Kidney epithelial cell (primary cell): ENCODE measurements around the gene LRRFIP1. TPM values are rescaled to one million over a fixed set of nuclear protein-coding genes. Genes with fewer than 3 reads are reported as not detected.
"Not testable (repeated sequence)": the region's sequence is repeated elsewhere in the genome, so short reads cannot be mapped to it uniquely, and the experiment has no call there.

Experiments used
- DNase-seq: peaks from one replicate; pipeline ENCODE4 v3.0.0-alpha.2; 2010; ENCODE audit warnings: low read depth
- H3K27me3 ChIP-seq: 2 replicates; pipeline ENCODE4 v1.6.0; 2011; ENCODE audit warnings: low read length; ENCODE audit not compliant: control insufficient read depth, insufficient read depth
- H3K36me3 ChIP-seq: 2 replicates; pipeline ENCODE4 v1.5.1; 2011; ENCODE audit warnings: low read length; ENCODE audit not compliant: control insufficient read depth, insufficient read depth
- H3K4me3 ChIP-seq: 2 replicates; pipeline ENCODE4 v1.5.1; 2011; ENCODE audit warnings: low read depth, mild to moderate bottlenecking, control low read depth, low read length
- CTCF ChIP-seq: IDR thresholded peaks from 2 replicates; pipeline ENCODE4 v1.5.1; 2011; ENCODE audit warnings: mild to moderate bottlenecking, moderate library complexity, low read length, control low read depth, inconsistent platforms; ENCODE audit not compliant: insufficient read depth, poor library complexity, severe bottlenecking
- total RNA-seq: library from RNA; depleted of rRNA; stranded (reverse); fragments of >200 nt; gene quantifications from 2 replicates; pipeline ENCODE4 v1.2.3, GENCODE V29; 2015

LRRFIP1 gene
- total RNA-seq, 1 donor from 2014 or later, result 97.5 TPM

GRCh38 chr2:237686659-237687136, 59.3 kb downstream of the LRRFIP1 start:
- Histone ChIP-seq H3K36me3 (no peaks in the 10 kb centered on the region), H3K27me3 (no peaks in the 10 kb centered on the region), H3K4me3 (no peak overlapping the region)
- no peak for TF ChIP-seq CTCF
- no peak for DNase-seq

- Histone ChIP-seq H3K27me3 (no peaks in the 10 kb centered on the region), H3K36me3 (no peaks in the 10 kb centered on the region), H3K4me3 (no peak overlapping the region)
- DNase-seq, result no peak
- TF ChIP-seq CTCF, result no peak
Observed at GRCh38 chr2:237688081-237688480, 60.7 kb downstream of the LRRFIP1 start.

DNA sequence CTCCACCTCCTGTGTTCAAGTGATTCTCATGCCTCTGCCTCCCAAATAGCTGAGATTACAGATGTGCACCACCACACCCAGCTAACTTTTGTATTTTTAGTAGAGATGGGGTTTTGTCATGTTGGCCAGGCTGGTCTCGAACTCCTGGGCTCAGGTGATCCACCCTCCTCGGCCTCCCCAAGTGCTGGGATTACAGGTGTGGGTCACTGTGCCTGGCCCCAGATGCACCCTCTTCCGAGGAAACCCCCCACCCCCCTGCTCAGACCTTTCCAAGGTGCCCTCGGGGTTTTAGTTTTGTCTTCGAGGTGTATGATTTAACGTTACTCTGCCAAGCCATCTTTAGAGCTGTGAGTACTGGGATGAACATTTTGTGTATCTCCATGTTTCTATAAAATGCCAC, 61.2 kb downstream of the LRRFIP1 start:
- not testable (repeated sequence) for H3K27me3 ChIP-seq, H3K4me3 ChIP-seq, DNase-seq, H3K36me3 ChIP-seq

DNA sequence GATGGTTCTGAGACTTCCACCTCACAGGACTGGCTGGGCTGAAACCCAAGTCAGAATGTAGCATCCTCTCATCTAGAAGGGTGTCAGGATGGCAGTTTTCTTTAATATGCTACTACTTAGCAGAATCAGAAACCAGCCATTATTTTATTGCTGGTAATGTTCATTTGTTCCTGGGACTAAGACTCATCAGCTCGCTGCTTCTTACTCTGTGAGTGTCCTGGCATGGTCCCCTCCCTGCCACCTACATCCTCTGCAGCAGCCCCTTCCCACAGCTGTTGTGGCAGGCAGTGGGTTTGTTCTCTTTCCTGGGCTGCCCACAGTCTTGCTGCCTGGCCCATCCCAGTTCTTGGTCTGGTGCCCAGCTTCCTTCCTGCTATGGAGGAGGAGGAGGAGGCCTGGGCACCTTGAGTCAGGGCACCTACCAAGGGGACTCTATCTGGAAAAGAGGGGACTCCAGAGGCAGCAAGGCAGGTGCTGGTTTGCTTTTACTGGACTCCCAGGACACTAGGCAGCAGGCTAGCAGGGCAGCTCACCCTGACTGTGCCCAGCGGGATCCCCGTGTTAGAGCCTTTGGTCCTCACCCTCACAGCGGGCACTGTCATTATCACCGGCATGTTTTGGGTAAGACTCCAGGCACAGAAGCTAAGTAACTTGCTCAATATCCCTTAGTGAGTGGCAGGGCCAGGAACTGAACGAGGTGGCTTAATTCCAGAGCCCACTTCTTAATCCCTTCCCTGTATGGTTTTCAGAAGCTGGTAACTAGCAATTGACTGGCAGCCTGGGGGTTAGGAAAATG, 62.1 kb downstream of the LRRFIP1 start:
- DNase-seq, result no peak
- no peak for TF ChIP-seq CTCF
- no peak overlapping the region for H3K4me3 ChIP-seq
- H3K36me3 ChIP-seq, result no peaks in the 10 kb centered on the region
- no peaks in the 10 kb centered on the region for H3K27me3 ChIP-seq

DNA sequence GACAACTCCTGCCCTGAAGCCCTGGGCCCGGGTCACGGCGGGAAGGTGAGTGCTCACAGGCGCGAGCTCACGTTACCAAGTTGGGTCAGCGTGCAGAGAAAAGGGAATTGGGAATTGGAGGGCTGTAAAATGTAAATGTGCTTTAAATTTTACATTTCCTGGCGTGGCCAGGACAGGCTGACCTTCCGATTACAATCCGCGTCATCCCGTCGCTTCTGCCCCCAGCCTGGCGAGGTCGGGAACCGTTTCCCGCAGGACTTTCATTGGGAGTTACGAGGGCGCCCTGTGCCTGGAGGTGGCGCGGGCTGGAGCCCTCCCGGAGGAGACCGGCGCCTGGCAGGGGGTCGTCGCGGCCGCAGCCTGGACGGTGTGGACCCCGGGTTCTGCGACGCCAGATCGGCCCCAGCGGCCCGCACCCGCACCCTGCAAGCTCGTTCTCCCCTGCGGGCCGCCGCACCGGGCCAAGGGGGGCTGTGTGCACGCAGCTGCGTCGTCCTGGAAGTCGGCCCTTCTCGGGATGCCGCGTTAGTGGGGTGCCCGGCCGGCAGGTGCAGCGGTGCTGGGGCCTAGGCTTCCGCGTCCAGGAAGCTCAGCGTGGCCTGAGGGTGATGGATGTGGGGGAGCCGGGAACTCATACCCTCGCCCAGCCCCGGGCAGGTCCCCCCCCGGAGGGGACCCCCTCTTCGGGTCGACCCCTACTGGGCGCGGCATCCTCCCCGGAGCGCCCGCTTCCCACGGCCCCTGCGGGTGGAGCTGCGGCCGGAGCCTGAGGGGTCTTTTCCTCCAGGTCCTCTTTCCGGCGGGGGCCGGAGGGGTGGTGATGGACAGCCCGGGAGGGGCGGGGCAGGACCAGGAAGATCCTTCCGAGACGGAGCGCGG, 63.9 kb downstream of the LRRFIP1 start:
- no peaks in the 10 kb centered on the region for H3K27me3 ChIP-seq
- TF ChIP-seq CTCF, result no peak
- H3K36me3 ChIP-seq, result no peaks in the 10 kb centered on the region
- no peak for DNase-seq
- peak overlapping the region; percentile 58 for H3K4me3 ChIP-seq

GRCh38 chr2:237691908-237692600, 64.7 kb downstream of the LRRFIP1 start:
- Histone ChIP-seq H3K4me3 (peak overlapping the region; percentile 94), H3K36me3 (no peaks in the 10 kb centered on the region), H3K27me3 (no peaks in the 10 kb centered on the region)
- no peak for TF ChIP-seq CTCF
- DNase-seq, result no peak
